ENCODE data around the gene TAF1. TPM values are rescaled to one million over a fixed set of nuclear protein-coding genes. Genes with fewer than 3 reads are reported as not detected.

Gene TAF1
- total RNA-seq, 2 experiments from 2014 or later, result 30.2 to 48.2 TPM

GRCh38 chrX:71487814-71488213 is 121.7 kb downstream of the TAF1 start:
- ChIA-PET CTCF (ENCODE audit: unreplicated experiment) (no interaction called here), POLR2A (interaction anchor here (1.1 kb wide), 1 partner anchor 8 kb away, joined by 8 read pairs; no protein-coding TSS in a partner anchor)
- no peak for DNase-seq (ENCODE audit: low spot score)
- no TSS peak for BruUV-seq (replicated peaks)
- Histone ChIP-seq H3K4me2 (ENCODE audit: low read length) (no peak overlapping the region), H4K20me1 (ENCODE audit: insufficient read depth, low read length) (no peaks in the 10 kb centered on the region), H3K9me2 (ENCODE audit: insufficient read depth, low read length) (no peaks in the 10 kb centered on the region), H2AFZ (ENCODE audit: low read length) (no peak overlapping the region), H3K4me3 (ENCODE audit: low read depth, low read length, poor library complexity, severe bottlenecking) (no peak overlapping the region), H3K9me3 (ENCODE audit: low read length) (no peaks in the 10 kb centered on the region), H3K36me3 (ENCODE audit: insufficient read depth, low read length) (no peaks in the 10 kb centered on the region), H3K27ac (ENCODE audit: low read depth, low read length, poor library complexity, severe bottlenecking) (no peak overlapping the region), H3K4me1 (ENCODE audit: insufficient read depth, low read length, poor library complexity, severe bottlenecking) (no peaks in the 10 kb centered on the region), H3K79me2 (ENCODE audit: insufficient read depth, low read depth, low read length) (no peaks in the 10 kb centered on the region)
- intact Hi-C loops (cut with micrococcal nuclease; ENCODE audit: unreplicated experiment), result no loop called here
- TF ChIP-seq, protein P1, sequence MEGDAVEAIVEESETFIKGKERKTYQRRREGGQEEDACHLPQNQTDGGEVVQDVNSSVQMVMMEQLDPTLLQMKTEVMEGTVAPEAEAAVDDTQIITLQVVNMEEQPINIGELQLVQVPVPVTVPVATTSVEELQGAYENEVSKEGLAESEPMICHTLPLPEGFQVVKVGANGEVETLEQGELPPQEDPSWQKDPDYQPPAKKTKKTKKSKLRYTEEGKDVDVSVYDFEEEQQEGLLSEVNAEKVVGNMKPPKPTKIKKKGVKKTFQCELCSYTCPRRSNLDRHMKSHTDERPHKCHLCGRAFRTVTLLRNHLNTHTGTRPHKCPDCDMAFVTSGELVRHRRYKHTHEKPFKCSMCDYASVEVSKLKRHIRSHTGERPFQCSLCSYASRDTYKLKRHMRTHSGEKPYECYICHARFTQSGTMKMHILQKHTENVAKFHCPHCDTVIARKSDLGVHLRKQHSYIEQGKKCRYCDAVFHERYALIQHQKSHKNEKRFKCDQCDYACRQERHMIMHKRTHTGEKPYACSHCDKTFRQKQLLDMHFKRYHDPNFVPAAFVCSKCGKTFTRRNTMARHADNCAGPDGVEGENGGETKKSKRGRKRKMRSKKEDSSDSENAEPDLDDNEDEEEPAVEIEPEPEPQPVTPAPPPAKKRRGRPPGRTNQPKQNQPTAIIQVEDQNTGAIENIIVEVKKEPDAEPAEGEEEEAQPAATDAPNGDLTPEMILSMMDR (conservative IDR thresholded peaks at IDR 0.05; ENCODE audit: low read length), result no peak
- TF ChIP-seq EZH2phosphoT487 (IDR thresholded peaks at IDR 0.05; ENCODE audit: borderline replicate concordance, low read depth, low read length), result no peak

DNA sequence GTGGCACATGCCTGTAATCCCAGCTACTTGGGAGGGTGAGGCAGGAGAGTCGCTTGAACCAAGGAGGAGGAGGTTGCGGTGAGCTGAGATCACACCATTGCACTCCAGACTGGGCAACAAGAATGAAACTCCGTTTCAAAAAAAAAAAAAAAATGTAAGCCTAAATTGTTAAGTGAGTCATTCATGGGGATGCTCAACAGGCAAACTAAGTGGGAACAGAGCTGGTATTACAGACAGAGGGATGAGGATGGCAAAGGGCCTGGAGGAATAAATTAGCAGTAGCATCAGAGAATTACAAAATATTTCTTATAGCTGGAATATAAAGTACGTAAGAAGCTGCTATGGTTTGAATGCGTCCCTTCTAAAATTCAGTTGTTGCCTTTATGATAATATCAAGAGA is 123.4 kb downstream of the TAF1 start:
- DNase-seq (ENCODE audit: low spot score), result no peak
- H3K27ac ChIP-seq (ENCODE audit: low read depth, low read length, poor library complexity, severe bottlenecking), result no peak overlapping the region
- H3K79me2 ChIP-seq (ENCODE audit: insufficient read depth, low read depth, low read length), result no peaks in the 10 kb centered on the region
- ChIA-PET CTCF (ENCODE audit: unreplicated experiment) (no interaction called here), POLR2A (no interaction called here)
- no peak overlapping the region for H3K4me2 ChIP-seq (ENCODE audit: low read length)
- intact Hi-C loops (cut with micrococcal nuclease; ENCODE audit: unreplicated experiment), result no loop called here
- no TSS peak for BruUV-seq (replicated peaks)
- no peaks in the 10 kb centered on the region for H4K20me1 ChIP-seq (ENCODE audit: insufficient read depth, low read length)
- H2AFZ ChIP-seq (ENCODE audit: low read length), result no peak overlapping the region
- no peaks in the 10 kb centered on the region for H3K4me1 ChIP-seq (ENCODE audit: insufficient read depth, low read length, poor library complexity, severe bottlenecking)
- no peaks in the 10 kb centered on the region for H3K9me2 ChIP-seq (ENCODE audit: insufficient read depth, low read length)
- TF ChIP-seq, protein P1 (conservative IDR thresholded peaks at IDR 0.05; ENCODE audit: low read length), result no peak
- no peak for TF ChIP-seq EZH2phosphoT487 (IDR thresholded peaks at IDR 0.05; ENCODE audit: borderline replicate concordance, low read depth, low read length)
- no peak overlapping the region for H3K4me3 ChIP-seq (ENCODE audit: low read depth, low read length, poor library complexity, severe bottlenecking)
- no peaks in the 10 kb centered on the region for H3K9me3 ChIP-seq (ENCODE audit: low read length)
- no peaks in the 10 kb centered on the region for H3K36me3 ChIP-seq (ENCODE audit: insufficient read depth, low read length)

DNA sequence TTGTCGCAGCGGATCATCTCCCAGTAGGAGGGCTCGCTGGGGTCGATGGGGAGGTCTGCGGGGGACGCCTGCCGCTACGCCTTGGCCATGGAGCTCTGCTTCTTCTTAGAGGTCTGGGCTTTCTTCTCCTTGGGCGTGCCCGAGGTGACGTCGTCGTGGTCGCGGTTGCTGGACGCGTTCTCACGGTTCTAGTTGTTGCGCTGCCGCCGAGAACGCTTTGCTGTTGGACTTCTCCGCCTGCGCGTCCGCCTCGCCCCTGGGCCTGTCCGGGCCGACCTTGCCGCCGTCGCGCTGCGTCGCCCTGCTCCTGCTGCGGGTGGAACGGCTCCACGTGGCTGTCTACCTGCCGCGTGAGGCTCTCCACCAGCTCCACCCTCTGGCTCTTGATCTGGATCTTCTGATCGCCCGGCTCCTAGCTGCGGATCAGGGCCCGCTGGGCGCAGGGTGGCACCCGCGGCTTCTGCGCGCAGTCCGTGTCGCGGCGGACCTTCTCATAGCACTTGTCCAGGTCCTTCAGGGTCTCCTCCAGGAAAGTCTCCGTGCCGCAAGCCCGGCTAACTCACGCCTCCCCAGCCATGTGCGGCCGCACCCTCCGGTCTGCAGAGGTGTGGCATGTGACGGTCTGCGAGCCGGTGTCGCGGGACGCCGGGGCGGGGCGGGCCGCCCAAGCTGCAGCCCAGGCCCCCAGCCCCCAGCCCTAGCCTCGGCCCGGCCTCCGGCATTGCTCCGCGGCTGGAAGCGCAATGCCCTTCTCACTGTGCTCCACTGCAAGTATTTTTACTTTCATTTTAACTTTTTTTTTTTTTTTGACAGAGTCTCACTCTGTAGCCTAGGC is 126.3 kb downstream of the TAF1 start:
- no peak for TF ChIP-seq EZH2phosphoT487 (IDR thresholded peaks at IDR 0.05; ENCODE audit: borderline replicate concordance, low read depth, low read length)
- TF ChIP-seq, protein P1 (conservative IDR thresholded peaks at IDR 0.05; ENCODE audit: low read length), result no peak
- POLR2A ChIA-PET, result interaction anchor here (0.8 kb wide), 1 partner anchor 1060 kb away, joined by 4 read pairs; no protein-coding TSS in a partner anchor
- Histone ChIP-seq H4K20me1 (ENCODE audit: insufficient read depth, low read length) (no peaks in the 10 kb centered on the region), H3K36me3 (ENCODE audit: insufficient read depth, low read length) (no peaks in the 10 kb centered on the region), H3K4me3 (ENCODE audit: low read depth, low read length, poor library complexity, severe bottlenecking) (no peak overlapping the region), H3K79me2 (ENCODE audit: insufficient read depth, low read depth, low read length) (no peaks in the 10 kb centered on the region), H3K4me1 (ENCODE audit: insufficient read depth, low read length, poor library complexity, severe bottlenecking) (no peaks in the 10 kb centered on the region), H3K4me2 (ENCODE audit: low read length) (peak overlapping the region; percentile 26; the same call in 1 of the 2 replicates), H2AFZ (ENCODE audit: low read length) (no peak overlapping the region), H3K9me2 (ENCODE audit: insufficient read depth, low read length) (no peaks in the 10 kb centered on the region), H3K9me3 (ENCODE audit: low read length) (no peaks in the 10 kb centered on the region), H3K27ac (ENCODE audit: low read depth, low read length, poor library complexity, severe bottlenecking) (no peak overlapping the region)
- intact Hi-C loops (cut with micrococcal nuclease; ENCODE audit: unreplicated experiment), result no loop called here
- no peak for DNase-seq (ENCODE audit: low spot score)
- BruUV-seq (replicated peaks), result no TSS peak
- CTCF ChIA-PET (ENCODE audit: unreplicated experiment), result no interaction called here
